Left renal cortex interstitium (tissue), 4 donors: ENCODE measurements around the gene TMEM143. TPM values are rescaled to one million over a fixed set of nuclear protein-coding genes. Genes with fewer than 3 reads are reported as not detected.
"Not testable (repeated sequence)": the region's sequence is repeated elsewhere in the genome, so short reads cannot be mapped to it uniquely, and the experiment has no call there.

ENCODE experiments used
- DNase-seq, 4 donors: peaks; one replicate each; pipeline ENCODE4 v3.0.0-alpha.2; 2013; ENCODE audit warnings: low read depth in 4 of 4, low spot score in 2 of 4, missing footprints in 1 of 4
- polyA plus RNA-seq, 4 donors: library from polyadenylated mRNA; unstranded; fragments of 120-200 nt; gene quantifications; one replicate each; pipeline ENCODE4 v1.2.1, GENCODE V29; 2013; ENCODE audit not compliant: insufficient read length in 4 of 4

The TMEM143 gene
- polyA plus RNA-seq, 4 donors, result 9.2 to 14.6 (median 12.0) TPM

DNA sequence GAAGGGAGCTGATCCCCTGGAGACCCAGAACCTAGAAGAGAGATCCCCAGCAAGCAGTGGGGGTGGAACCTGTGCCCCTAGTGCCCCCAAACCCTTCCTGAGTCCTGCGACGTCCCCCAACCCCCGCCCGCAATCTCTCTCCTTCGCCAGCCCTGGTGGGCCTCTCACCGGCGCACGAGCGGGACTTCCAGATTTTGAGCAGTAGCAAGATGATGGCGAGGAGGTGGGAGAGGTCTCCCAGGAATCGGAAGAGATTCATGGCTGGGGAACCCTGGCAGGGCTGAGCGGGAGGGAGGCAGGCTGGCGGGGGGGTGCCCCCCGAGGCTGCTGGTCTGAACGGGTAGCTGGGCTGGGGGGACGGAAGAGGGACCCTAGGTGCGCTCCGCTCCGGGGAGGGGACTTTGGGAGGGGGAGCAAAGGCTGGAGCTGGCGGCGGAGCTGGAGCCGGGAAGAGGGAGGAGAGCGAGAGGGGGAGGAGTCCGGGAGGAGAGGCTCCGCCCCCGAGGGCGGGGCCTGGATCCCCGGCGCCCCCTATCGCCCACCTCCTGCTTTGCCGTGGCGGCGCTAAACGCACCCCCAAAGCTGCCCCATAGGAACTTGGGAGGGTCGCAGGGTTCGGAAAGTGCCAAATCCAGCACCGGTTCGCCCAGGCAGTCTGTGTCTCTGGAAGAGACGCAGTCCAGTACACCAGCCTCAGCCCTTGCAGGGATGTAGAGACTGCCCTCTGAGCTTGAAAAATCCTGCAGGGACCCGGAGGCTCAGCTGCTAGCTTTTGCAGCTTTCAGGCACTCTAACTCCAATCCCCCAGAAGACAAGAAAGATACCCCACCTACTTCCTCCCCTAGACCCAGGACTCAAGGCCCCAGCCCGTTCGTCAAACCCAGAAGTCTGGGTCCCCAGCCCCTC, 27.6 kb upstream of the TMEM143 start, which contains the start of gene KDELR1:
Gene KDELR1, minus strand, starts transcription at position 452 of the 906 bp plus-strand sequence. Its CDS starts 193 bp downstream, at position 259.
- peak in 3 of 4 donors; percentile 52 to 71 (median 67) for DNase-seq

DNA sequence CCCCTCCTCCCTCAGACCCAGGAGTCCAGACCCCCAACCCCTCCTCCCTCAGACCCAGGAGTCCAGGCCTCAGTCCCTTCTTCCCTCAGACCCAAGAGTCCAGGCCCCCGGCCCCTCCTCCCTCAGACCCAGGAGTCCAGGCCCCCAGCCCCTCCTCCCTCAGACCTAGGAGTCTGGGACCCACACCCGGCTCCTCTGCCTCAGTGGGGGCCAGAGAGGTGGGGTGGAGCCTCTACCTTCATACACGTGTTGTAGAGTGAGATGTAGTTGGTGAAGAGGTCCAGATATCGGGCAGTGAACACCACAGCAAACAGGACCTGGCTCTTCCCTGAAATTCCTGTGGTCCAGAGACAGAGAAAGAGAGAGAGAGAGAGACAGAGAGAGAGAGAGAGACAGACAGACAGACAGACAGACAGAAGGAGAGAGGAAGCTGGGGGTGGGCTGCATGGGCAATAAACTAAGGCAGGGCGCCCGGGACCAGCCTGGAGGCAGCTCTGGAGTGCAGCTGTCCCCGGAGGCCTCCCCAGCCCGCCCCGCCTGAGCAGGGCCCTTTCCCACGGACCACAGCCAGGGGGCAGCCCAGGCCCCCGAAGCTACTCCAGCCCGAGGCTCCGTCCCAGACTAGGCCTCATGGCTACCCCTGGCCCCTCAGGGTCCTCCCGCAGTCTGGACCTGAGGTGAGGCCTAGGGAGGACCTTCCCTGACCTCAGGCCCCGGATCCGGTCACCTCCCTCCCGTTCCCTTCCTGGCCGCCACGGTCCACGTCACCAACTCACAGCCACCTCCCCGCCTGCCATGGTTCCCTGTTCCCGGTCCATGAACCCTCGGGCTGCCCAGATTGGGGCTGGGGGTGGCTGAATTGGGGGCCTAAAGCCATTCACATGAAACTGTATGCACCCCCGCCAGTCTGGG, 26.7 kb upstream of the TMEM143 start:
- DNase-seq, result peak in 2 of 4 donors; percentile 44 to 48

DNA sequence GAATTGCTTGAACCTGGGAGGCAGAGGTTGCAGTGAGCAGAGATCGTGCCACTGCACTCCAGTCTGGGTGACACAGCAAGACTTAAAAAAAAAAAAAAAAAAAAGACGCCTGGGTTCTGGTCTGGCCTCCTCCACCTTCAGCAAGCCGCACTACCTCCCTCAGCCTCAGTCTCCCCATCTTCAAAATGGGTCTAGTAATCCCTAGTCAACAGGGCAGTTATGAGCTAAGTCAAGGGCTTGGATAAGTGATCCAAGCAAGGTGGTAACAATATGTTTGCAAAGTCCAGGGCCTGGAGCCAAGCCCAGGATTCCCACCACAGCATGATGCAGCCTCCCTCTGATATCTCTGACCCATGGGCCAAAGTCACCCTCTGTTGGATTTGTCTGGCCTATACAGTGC, 23.2 kb upstream of the TMEM143 start:
- no peak for DNase-seq

DNA sequence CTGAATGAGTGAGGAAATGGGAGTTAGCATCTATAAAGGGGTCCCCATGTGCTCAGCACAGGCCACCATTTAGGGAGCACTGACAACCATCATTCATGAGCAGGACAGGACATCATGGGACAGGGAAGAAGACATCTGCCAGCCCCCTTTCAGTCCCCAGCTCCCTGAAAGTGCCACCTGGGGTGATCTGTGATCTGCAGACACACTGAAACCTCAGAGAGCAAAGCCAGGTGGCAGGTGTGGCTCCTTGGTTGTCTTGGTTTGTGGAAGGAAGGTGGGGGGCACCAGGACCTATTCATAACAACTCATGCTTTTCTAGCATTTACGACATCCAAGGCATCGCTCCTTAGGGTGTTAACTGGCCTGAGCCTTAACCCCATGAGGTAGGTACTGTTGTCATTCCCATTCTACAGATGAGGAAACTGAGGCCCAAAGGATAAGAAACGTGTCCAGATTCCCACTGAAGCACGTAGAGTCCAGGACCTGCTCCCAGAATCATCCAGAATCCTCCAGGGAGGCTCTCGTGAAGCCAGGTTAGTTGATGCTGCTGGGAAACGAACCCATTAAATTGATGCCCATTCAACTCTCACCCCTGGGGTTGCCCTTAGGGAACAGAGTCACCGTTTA, 21.8 kb upstream of the TMEM143 start:
- no peak for DNase-seq

DNA sequence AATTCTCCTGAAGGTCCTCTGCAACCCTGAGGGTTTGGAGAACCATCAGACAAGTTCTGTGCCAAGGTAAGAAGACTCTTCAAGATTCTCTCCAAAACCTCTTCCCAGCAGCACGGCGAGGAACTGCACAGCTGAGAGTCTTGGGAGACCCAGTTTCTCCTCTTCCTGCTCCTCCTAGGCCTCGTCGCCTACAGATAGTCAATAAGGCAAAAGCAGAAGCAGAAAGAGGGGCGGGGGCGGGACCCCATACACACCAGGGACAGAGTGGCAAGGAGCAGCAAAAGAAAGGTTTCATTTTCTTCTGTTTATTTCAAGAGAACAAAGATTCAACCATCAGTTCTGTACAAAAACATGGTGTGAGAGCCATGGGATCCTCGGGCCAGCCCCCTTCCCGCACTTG, 18.5 kb upstream of the TMEM143 start:
- DNase-seq, result no peak

DNA sequence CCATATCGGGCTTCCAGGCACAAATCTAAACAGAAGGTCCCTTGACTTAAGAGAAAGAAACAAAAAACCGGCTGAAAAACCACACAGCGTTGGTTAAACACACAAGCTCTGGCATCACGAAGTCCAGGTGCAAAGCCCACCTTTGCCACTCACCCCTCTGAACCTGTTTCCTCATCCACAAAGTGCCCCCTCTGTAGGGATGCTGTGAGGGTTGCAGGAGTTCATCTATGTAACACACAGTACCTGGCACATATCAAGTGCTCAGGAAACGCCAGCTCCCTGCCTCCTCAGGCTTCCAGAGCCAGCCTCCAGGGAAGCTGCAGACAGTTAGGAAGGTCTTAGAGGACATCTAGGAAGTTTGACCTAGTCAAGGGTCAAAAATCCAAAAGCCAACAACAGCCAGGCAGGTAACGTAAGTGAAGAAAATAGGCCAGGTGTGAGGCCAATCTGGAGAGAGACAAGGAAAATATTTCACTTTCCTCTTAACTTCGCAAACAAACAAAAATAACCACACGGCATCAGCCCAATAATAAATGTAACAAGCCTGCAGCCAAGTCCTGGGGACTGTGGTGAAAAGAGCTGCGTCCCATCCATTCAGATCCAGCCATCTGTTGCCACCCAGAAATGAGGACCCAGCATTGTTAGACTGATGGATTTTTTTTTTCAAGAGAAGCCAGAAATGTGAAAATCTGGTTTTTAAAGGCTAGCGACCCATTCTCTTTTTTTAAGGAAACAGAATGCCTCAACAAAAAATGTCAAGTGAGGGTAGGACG, 17.6 kb upstream of the TMEM143 start:
- no peak for DNase-seq

DNA sequence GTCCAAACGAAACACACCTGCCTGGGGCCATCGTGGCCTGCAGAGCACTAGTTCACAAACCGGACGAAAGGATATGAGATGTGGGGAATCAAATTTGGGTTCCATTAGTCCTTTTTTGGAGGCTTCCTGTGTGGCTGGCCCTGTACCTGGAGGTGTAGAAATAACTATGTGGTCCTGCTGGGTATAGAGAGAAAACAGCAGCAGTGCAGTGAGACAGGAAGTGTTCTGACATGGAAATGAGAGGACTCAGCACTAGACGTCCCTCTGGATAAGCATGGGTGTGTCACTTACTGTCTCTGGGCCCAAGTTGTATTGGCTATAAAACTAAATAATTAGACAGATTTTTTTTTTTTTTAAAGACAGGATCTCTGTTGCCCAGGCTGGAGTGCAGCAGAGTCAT, 15.3 kb upstream of the TMEM143 start:
- DNase-seq, result no peak

DNA sequence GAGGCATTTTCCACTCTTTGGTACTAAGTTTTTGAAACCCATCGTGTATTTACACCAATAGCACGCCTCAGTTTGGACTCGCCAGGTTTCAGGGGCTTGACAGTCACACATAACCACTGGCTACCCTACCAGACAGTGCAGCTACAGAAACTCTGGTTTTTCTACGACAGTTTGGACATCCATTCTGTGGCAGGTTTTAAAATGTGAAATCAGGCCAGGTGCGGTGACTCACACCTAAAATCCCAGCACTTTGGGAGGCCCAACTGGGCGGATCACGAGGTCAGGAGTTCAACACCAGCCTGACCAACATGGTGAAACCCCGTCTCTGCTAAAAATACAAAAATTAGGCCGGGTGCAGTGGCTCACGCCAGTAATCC, 14.4 kb upstream of the TMEM143 start:
- DNase-seq, result no peak

DNA sequence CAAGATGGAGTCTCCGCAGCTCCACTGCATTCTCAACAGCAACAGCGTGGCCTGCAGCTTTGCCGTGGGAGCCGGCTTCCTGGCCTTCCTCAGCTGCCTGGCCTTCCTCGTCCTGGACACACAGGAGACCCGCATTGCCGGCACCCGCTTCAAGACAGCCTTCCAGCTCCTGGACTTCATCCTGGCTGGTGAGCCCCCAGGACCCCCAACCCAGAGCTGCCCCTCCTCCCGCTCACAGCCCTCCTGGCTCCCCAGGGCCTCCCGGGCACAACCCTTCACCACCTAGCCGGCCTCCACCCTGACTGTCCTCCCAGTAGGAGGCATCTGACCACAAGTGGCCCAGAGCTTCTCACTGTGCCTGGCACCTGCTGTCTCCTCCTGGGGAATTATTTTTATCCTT, 9.8 kb upstream of the TMEM143 start:
- no peak for DNase-seq

DNA sequence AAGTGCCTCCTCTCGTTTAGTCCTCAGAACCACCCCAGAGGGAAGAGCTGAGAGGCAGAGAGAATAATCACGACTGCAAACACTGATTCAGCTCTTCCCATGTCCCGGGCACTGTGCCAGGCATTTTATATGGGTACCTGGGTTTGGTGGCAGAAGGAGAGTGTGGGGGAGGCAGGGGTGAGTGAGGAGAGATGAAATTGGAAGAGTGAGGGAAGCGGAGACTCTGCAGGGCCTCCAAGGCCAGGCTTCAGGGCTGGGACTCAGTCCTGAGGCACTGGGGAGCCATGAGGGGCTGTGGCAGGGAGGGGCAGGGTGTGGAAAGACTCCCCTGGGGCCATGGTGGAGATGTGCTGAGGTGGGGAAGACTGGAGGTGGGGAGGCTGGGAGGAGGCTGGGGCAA, 9.2 kb upstream of the TMEM143 start:
- DNase-seq, result peak in 1 of 4 donors; percentile 49

DNA sequence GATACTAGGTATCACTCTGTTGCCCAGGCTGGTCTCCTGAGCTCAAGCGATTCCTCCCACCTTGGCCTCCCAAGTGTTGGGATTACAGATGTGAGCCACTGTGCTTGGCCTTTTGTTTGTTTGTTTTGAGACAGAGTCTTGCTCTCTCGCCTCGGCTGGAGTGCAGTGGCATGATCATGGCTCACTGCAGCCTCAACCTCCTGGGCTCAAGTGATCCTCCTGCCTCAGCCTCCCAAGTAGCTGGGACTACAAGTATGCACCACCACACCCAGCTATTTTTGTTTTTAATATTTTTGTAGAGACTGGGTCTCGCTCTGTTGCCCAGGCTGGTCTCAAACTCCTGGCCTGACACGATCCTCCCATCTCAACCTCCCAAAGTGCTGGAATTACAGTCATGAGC, 8.0 kb upstream of the TMEM143 start:
- DNase-seq, result not testable (repeated sequence)

DNA sequence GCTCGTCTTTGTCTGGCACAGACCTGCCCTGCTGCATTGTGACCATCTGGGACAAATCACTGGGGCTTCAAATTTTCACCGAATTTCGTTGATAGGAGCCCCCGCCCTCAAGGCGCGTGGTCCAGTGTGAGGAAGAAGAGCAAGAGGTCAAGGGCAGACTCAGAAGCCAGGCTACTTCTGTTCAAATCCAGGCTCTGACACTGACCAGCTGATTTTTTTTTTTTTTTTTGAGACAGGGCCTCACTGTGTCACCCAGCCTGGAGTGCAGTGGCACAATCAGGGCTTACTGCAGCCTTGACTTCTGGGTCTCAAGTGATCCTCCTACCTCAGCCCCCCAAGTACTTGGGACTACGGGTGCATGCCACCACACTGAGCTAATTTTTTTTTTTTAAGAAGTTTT, 7.6 kb upstream of the TMEM143 start:
- no peak for DNase-seq

DNA sequence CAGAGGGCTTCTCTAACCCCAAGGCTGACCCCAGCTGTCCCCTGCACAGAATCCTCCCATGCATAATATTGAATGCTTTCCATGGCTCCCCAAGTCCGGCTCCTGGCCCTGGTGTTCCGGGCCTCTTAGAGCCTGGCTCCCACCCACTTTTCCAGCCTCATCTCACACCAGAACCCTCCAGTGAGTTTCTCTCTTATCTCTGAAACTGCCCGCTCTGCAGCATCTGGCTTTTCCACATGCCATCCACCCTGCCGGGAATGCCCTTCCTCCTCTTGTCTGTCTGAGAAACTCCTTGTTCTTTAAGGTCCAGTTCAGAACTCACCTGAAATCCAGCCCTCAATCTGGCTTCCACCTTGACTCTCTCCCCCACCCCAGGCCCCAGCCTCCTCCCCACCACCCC, 7.2 kb upstream of the TMEM143 start:
- DNase-seq, result no peak

DNA sequence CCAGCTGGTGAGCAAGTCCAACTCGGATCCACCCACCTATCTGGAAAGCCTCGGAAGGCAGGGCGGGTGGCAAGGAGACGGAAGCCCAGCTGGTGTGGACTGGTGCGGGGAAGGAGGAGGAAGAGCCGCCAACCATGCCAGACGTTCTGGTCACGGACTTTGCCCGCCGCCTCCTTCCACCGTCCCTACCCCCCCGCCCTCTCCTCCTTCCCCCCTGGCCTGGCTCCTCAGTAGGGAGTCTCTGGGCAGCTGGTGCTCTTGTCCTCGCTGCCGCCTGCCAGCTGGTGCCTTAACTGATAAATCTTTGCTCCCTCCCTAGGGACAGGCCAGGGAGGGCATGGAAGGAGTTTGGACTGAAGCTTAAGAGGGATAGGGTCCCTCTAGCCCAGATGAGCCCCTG, 5.2 kb upstream of the TMEM143 start:
- no peak for DNase-seq

DNA sequence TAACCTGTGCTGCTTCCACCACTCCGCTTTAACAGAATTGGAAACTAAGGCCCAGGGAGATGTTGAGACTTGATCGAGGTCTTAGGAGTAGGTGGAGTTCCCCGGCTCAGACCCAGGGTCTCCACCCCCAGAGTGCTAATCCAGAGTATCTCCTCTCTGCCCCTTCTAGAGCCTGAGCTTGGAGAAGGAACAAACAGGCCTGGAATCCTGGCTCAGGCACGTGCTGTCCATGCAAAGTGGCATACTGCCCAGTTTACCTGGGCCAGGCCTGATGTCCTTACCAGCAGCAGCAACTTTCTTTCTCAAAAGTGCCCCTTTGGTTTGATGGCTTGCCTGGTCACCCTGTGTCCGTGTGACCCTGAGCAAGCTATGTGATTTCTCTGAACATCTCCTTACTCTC, 4.1 kb upstream of the TMEM143 start:
- no peak for DNase-seq

DNA sequence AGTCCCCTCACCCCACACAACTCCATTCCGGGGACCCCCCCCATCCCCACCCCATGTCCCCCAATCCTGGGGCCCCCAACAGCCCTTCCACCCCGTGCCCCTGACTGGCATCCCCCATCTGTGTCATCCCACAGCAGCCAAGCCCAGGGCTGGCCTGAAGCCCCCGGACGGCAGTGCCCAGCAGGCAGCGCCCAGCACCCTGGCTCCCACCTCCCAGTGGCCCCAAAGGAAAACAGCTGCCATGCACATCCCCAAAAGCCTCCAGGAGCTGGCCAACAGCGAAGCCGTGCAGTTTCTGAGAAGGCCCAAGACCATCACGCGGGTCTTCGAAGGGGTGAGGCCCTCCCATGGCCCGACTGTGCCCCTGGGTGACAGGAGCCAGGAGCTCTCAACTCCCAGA, 1.9 kb upstream of the TMEM143 start:
- DNase-seq, result no peak

DNA sequence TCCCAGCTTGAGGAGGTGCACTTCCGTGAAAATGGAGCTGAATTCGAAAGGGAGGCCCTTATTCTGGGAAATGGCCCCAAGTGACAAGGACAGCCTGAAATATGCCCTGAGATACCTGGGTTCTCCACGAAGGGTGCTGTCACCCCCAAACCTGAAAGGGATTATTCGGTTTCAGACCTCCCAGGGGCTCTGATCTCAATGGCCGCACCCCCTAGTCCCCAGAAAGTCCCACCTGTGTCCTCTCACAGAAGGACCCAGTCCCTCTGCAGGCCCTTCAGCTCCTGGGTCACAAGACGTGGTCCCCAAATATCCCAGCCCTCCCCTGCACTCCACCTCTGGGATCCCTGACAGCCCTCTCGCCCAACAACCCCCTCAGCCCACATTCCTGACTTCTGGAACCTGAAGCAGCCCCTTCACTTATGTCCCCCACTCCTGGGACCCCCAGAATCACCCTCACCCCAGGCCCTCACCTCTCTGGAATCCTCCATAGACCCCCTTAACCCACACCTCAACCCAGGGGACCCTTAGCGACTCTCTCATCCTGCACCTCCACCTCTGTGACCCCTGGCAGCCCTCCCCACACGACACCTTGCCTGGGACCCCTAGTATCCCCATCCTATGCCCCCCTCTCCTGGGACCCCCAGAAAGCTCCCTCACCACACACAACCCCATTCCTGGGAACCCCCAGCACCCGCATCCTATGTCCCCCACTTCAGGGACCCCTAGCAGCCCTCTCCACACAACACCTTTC, 1.0 kb upstream of the TMEM143 start:
- no peak for DNase-seq

DNA sequence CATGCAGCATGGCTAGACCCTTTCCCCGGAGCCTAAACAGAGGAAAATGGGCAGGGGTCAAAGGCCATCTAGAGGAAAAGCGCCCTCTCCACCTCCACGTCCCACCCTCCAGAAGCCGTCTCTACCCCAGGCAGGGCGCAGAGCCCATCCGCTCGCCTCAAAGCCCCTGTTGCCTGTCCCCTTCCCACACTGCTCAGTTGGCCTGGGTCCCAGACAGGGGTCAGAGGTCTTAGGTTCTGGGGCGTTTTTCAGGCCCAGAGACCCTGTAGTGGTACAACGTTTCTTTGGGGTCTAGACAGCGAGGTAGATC, 285 bp downstream of the TMEM143 start:
- DNase-seq, result peak in 1 of 4 donors; percentile 62

DNA sequence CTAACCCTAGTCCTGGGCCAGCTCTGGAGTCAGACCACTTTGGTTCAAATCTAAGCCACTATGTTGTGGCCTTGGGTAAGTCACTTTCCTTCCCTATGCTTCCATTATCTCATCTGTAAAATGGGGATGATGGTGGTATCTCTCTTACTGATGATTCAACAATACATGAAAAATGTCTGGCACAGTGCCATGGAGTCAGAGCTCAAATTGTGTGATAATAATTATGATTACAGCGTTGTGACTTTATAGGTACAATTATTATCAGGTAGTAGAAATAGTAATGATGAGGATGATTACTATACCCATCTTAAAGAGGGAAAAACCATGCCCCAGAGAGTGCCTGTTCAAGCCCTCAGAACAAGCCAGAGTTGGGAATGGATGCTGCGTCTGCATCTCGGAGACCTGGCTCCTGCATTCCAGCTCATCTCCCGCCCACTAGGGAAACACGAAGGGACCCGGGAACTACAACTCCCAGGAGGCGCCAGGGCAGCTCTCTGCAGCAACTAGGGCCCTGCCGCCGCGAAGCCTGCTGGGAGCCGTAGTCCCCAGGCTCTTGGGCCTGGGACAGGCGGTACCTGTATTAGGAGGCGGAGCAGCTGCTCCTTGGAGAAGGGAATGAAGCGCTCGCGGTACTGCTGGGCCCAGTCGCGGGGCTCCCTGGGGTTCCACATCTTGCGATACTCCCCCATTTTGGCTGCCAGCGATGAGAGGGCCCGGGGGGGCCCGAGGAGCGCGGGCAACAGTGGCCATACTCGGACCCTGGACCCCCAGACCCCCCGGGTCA, 832 bp downstream of the TMEM143 start:
- DNase-seq, result peak; percentile 77 to 91 (median 81)
